Astrocyte (in vitro differentiated cells and primary cell): ENCODE results near the gene SGCA.

ENCODE experiments used
- CTCF ChIP-seq: IDR thresholded peaks from 2 replicates; pipeline ENCODE4 v1.5.1; 2011; ENCODE audit warnings: low read depth, mild to moderate bottlenecking, inconsistent platforms, low read length, moderate library complexity; ENCODE audit not compliant: insufficient read depth
- EZH2 ChIP-seq: IDR thresholded peaks from 2 replicates; pipeline ENCODE4 v1.6.1; 2012; ENCODE audit warnings: mild to moderate bottlenecking, low read length, inconsistent platforms; ENCODE audit not compliant: insufficient read depth

- TF ChIP-seq CTCF, result no peak
- TF ChIP-seq EZH2, result no peak
These were observed 54.2 kb downstream of the SGCA start for GRCh38 chr17:50219939-50220465.
